Measurements from ENCODE around the gene MSTN.
A peak's percentile ranks its signal among the peaks of the same experiment; 100 is the strongest.

The MSTN gene

DNA sequence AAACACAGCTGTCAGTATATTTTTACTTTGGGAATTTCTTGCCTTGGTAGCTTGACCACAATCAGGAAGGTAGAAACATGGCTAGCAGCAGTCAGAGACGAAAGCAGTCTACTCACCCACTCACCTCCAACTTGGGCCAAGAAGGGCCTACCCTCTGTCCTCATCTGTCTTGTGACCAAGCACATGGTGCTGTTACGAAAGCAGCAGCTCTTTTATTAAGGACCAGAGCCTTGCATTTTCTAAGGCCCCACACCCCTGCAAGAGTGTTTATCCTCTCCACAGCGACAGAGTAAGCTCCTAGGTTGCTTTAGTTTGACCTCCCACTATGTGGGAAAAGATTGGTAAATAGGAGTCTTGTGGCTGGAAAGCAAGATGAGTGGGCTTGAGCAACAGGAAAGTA is 31.3 kb upstream of the MSTN start:
- Histone ChIP-seq H3K9me3 (ENCODE audit: low read length) (no peaks in the 10 kb centered on the region), H3K4me2 (ENCODE audit: low read length) (no peak overlapping the region), H2AFZ (ENCODE audit: low read length) (no peak overlapping the region), H4K20me1 (ENCODE audit: insufficient read depth, low read length) (no peaks in the 10 kb centered on the region), H3K4me1 (ENCODE audit: insufficient read depth, low read length, severe bottlenecking) (no peaks in the 10 kb centered on the region), H3F3A (ENCODE audit: insufficient read depth, low read length) (no peaks in the 10 kb centered on the region), H3K9me2 (ENCODE audit: low read depth, low read length) (no peaks in the 10 kb centered on the region), H3K27me3 (ENCODE audit: insufficient read depth, low read length) (no peaks in the 10 kb centered on the region), H3K9ac (ENCODE audit: low read length) (no peak overlapping the region), H3K79me2 (ENCODE audit: insufficient read depth, low read length) (no peaks in the 10 kb centered on the region), H3K27ac (ENCODE audit: low read depth, low read length, poor library complexity, severe bottlenecking) (no peak overlapping the region), H3K4me3 (ENCODE audit: low read depth, low read length, poor library complexity, severe bottlenecking) (no peak overlapping the region), H3K36me3 (ENCODE audit: insufficient read depth, low read length) (no peaks in the 10 kb centered on the region)
- no peak for TF ChIP-seq EZH2 (IDR thresholded peaks at IDR 0.05; ENCODE audit: borderline replicate concordance, low read length)
- TF ChIP-seq, protein P1, sequence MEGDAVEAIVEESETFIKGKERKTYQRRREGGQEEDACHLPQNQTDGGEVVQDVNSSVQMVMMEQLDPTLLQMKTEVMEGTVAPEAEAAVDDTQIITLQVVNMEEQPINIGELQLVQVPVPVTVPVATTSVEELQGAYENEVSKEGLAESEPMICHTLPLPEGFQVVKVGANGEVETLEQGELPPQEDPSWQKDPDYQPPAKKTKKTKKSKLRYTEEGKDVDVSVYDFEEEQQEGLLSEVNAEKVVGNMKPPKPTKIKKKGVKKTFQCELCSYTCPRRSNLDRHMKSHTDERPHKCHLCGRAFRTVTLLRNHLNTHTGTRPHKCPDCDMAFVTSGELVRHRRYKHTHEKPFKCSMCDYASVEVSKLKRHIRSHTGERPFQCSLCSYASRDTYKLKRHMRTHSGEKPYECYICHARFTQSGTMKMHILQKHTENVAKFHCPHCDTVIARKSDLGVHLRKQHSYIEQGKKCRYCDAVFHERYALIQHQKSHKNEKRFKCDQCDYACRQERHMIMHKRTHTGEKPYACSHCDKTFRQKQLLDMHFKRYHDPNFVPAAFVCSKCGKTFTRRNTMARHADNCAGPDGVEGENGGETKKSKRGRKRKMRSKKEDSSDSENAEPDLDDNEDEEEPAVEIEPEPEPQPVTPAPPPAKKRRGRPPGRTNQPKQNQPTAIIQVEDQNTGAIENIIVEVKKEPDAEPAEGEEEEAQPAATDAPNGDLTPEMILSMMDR (IDR thresholded peaks at IDR 0.05; ENCODE audit: low read length), result no peak

DNA sequence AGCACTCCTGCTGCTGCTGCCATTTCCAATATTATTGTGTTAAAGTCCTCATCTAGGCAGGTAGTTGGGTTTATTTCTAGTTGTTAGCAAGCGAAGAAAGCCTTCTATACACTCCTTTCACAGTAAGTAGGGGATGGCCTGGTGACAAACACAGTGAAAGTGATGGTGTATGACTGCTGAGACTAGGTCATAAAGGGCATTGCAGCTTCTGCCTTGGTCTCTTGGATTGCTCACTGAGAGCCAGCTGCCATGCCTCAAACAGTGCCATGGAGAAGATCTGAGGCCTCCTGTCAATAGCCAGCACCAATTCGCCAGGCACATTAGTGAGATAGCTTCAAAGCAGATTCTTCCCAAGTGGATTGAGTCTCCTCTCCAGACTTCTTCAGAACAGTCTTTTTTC is 27.6 kb upstream of the MSTN start:
- Histone ChIP-seq H2AFZ (ENCODE audit: low read length) (no peak overlapping the region), H3K27me3 (ENCODE audit: insufficient read depth, low read length) (no peaks in the 10 kb centered on the region), H3F3A (ENCODE audit: insufficient read depth, low read length) (no peaks in the 10 kb centered on the region), H3K4me1 (ENCODE audit: insufficient read depth, low read length, severe bottlenecking) (no peaks in the 10 kb centered on the region), H3K9me2 (ENCODE audit: low read depth, low read length) (no peaks in the 10 kb centered on the region), H3K9ac (ENCODE audit: low read length) (no peak overlapping the region), H3K9me3 (ENCODE audit: low read length) (no peaks in the 10 kb centered on the region), H3K79me2 (ENCODE audit: insufficient read depth, low read length) (no peaks in the 10 kb centered on the region), H3K4me2 (ENCODE audit: low read length) (no peak overlapping the region), H3K36me3 (ENCODE audit: insufficient read depth, low read length) (no peaks in the 10 kb centered on the region), H4K20me1 (ENCODE audit: insufficient read depth, low read length) (no peaks in the 10 kb centered on the region), H3K4me3 (ENCODE audit: low read depth, low read length, poor library complexity, severe bottlenecking) (no peak overlapping the region), H3K27ac (ENCODE audit: low read depth, low read length, poor library complexity, severe bottlenecking) (no peak overlapping the region)
- TF ChIP-seq EZH2 (IDR thresholded peaks at IDR 0.05; ENCODE audit: borderline replicate concordance, low read length), result no peak
- TF ChIP-seq, protein P1 (IDR thresholded peaks at IDR 0.05; ENCODE audit: low read length), result no peak

DNA sequence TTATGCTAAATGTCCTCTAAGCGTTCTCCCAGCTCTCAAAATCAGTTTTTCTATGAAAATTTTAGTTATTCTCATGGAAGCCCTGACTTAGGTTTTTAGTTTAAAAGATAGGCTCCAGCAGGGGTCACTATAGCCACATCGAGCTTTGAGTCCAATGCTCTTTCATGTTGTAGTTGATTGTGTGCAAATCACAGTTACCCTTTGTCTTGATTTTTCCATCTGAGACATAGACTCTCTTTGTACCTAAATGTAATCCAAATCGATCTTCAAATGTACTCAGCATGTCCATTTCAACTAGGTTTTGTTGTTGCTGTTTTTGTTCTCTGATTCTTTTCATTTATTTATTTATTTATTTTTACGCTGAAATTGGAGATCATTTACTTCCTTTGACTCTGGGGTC is 26.4 kb upstream of the MSTN start:
- Histone ChIP-seq H2AFZ (ENCODE audit: low read length) (no peak overlapping the region), H3K36me3 (ENCODE audit: insufficient read depth, low read length) (no peaks in the 10 kb centered on the region)

More for the DNA sequence above, 26.4 kb upstream of the MSTN start:
- Histone ChIP-seq H3K27ac (ENCODE audit: low read depth, low read length, poor library complexity, severe bottlenecking) (no peak overlapping the region), H4K20me1 (ENCODE audit: insufficient read depth, low read length) (no peaks in the 10 kb centered on the region), H3K4me3 (ENCODE audit: low read depth, low read length, poor library complexity, severe bottlenecking) (no peak overlapping the region), H3K9me2 (ENCODE audit: low read depth, low read length) (no peaks in the 10 kb centered on the region), H3K4me2 (ENCODE audit: low read length) (no peak overlapping the region), H3F3A (ENCODE audit: insufficient read depth, low read length) (no peaks in the 10 kb centered on the region), H3K27me3 (ENCODE audit: insufficient read depth, low read length) (no peaks in the 10 kb centered on the region), H3K9me3 (ENCODE audit: low read length) (no peaks in the 10 kb centered on the region), H3K79me2 (ENCODE audit: insufficient read depth, low read length) (no peaks in the 10 kb centered on the region), H3K9ac (ENCODE audit: low read length) (no peak overlapping the region), H3K4me1 (ENCODE audit: insufficient read depth, low read length, severe bottlenecking) (no peaks in the 10 kb centered on the region)
- no peak for TF ChIP-seq EZH2 (IDR thresholded peaks at IDR 0.05; ENCODE audit: borderline replicate concordance, low read length)
- TF ChIP-seq, protein P1 (IDR thresholded peaks at IDR 0.05; ENCODE audit: low read length), result peak; percentile 82

Measured in OCI-LY1 (cell line).